Glomerular visceral epithelial cell (primary cell): ENCODE measurements around the gene KCNMB2.
A peak's percentile ranks its signal among the peaks of the same experiment; 100 is the strongest.

Experiments
- DNase-seq: peaks from one replicate; pipeline ENCODE4 v3.0.0-alpha.2; 2016; ENCODE audit errors: extremely low spot score

The KCNMB2 gene

DNA sequence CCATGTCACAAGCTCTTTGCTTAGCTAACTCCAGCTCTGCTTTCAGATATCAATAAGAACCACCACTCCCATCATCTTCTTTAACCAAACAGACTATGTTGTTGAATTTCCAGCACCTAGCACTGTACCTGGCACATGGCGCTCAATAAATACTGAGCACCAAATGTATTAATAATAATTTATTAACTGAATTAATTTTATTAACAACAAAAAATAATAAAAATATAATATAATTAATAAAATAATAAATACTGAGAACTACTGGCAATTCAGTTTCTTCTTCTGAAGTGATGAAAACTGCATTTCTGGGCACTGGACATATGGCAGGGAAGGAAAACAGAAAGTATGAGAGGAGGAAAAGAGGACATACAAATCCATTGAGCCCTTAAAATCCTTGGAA is 271.5 kb downstream of the KCNMB2 start:
- no peak for DNase-seq

DNA sequence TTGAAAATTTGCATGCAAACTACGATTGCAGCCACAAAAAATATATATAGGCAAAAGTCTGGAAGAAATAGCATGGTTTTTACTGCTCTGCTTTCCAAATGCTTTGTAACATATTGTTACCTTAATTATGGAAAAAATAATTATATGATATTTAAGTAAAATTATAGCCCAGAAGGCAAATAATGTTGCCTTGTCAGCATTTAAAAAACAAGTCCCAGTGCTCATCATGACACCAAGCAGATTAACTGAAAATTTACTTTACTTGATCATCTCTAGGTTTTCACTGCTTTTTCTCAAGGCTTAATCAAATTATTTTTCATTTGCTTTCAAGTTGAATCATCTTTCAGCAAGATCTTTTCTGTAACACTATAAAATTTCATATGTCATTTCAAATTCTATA is 272.5 kb downstream of the KCNMB2 start:
- no peak for DNase-seq

DNA sequence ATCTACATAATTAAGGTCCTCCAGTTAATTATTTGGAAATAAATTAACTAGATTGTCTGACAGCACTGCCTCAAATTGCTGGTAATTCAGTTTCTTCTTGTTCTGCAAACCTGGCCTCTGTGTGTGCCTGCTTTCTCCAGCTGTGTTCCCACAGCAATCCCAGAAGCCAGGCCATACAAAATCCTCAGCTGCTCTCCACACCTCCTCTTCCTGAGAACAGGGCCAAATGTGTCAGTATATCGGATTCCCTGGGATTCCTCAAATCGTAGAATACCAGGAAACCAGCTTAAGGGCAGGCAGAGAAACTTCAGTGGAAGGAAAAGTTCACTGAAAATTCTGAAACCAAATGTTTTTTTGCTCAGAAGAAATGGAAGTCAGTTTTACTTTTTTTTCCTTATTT is 273.9 kb downstream of the KCNMB2 start:
- no peak for DNase-seq

DNA sequence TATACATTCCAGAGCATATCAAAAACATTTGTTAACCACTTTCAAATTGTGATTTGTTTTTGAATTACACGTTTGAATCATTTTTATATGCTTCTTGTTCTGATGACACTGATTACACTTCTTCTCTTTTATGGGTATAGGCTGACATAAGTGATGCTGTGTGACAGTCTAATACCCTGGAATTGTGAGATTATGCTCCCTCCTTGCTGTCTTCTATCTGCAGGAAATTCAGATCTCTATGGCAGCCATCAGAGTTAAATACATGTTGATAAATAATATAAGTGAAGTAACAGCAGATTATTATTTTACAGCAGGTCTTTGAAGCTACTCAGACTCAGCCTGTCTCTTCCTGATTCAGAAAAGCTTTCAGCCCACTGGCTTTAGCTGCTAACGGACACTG is 286.5 kb downstream of the KCNMB2 start:
- no peak for DNase-seq

DNA sequence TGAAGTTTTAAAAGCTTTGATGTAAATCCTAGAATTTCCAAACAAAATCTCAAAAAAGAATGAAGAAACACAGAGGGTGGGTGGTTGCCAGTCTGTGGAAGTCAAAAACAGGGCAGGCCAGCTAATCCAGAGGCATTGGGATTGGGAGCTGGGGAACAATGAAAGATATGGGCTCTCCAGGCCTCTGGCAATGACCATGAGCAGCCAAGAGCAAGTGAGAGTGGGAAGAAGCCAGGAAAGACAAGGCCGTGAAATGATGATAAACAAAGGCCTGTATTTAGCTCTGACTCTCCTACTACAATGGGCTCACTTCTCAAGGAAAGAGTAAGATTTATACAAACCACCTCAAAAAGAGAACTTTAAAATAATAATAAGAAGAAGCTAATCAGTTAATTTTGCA is 286.9 kb downstream of the KCNMB2 start:
- no peak for DNase-seq

GRCh38 chr3:178823591-178824246 is 287.5 kb downstream of the KCNMB2 start:
- no peak for DNase-seq

DNA sequence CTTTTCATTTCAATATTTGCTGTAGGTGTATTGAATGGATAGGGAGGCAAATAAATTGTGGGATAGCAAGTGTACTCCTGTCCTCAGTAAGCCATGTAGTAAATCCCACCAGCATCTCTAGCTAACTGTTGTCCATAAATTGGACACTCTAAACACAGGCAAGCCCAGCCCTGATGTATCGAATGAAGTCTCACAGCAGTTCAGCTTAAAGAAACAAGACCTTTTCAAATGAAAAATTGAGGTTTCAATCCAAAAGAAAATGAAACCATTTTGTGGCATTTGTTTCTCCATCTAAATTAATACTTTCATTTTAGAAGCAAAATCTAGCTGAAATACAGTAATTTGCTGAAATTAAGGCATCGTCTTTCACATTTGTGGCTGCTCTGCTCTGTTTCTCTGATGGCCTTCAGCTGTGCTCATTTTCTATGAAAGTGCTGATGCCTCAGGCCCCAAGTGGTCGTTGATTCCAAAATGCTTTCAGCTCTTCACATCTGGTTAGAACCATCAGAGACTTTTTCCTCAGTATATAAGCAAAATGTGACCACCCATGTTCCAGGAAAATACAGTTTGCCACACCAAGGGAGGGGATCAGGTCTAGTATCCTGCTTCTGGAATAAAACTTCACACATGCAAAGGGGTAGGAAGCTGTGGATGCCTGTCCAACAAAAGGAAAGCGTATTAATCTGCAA is 290.3 kb downstream of the KCNMB2 start:
- no peak for DNase-seq

GRCh38 chr3:178827285-178827856 is 291.1 kb downstream of the KCNMB2 start:
- no peak for DNase-seq

GRCh38 chr3:178833695-178834094 is 297.5 kb downstream of the KCNMB2 start:
- no peak for DNase-seq

GRCh38 chr3:178835033-178835432 is 298.8 kb downstream of the KCNMB2 start:
- DNase-seq, result no peak

- DNase-seq, result no peak
These were observed 301.3 kb downstream of the KCNMB2 start for GRCh38 chr3:178837512-178837911.

DNA sequence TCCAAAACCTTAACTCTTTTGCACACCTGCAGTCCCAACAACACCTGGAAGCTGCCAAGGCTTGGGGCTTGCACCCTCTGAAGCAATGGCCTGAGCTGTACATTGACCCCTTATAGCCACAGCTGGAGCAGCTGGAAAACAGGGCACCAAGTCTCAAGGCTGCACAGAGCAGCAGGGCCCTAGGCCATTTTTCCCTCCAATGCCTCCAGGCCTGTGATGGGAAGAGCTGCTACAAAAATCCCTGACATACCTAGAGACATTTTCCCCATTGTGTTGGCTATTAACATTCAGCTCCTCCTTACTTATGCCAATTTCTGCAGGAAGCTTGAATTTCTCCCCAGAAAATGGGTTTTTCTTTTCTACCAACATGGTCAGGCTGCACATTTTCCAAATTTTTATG is 304.4 kb downstream of the KCNMB2 start:
- DNase-seq, result no peak

DNA sequence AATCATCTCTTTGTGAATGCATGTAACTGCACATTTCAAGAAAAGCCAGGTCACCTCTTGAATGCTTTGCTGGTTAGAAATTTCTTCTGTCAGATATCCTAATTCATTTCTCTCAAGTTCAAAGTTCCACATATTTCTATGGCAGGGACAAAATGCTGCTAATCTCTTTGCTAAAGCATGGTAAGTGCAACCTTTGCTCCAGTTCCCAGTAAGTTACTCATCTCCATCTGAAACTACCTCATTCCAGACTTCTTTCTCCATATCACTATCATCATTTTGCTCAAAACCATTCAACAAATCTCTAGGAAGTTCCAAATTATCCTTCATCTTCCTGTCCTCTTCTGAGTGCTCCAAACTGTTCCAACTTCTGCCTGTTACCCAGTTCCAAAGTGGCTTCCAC is 304.8 kb downstream of the KCNMB2 start:
- no peak for DNase-seq

- no peak for DNase-seq
These were observed 308.7 kb downstream of the KCNMB2 start for GRCh38 chr3:178844916-178845315.

DNA sequence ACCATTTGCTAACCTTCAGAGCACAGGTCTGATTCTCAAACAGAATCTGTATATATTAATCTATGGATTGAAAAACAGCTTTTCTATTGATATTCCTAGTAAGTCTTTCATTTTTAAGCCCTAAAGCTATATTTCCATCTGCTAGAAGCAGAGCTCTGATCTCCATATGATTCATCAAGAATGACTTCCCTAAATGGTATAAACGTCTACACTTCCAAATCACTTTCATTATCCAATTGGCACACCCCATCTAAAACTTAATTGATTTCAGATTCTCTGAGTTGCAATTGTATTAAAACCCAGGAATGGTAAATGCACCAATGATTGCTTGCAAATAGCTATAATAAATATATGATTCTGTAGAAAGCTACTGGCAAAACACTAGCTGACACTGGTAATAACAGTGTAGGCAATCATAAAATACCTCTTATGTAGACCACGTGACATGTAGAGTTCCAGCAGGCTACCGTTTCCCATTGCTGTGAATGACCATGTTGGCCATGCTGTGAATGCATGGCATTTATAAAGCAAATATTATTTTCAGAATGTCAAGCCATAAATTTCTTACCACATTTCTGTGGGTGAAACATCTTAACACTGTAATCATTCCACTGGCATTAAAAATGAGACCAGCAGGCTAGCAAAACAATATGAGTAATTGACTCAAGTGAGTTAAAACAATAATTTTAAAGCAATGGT is 309.3 kb downstream of the KCNMB2 start:
- DNase-seq, result peak; percentile 1

DNA sequence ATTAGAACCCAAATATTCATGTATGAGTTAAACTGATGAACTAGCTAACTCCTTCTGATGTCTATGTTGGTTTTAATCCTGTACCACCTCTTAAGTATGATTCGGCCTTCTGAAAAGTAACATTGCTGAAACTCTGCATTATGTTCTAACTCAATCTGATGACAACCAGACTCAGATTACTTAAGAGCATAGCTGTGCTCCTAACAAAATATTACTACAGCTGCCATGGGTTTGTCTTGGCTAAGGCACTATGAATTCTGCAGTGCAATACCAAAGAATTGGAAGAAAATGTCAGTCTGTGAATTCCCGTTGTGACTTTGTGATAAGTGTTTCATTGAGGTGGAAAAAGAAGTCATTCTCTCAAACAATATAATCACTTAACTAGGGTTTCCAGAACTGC is 311.0 kb downstream of the KCNMB2 start:
- no peak for DNase-seq

- DNase-seq, result no peak
These were observed 313.1 kb downstream of the KCNMB2 start for GRCh38 chr3:178849199-178849910.

GRCh38 chr3:178850450-178851190 is 314.4 kb downstream of the KCNMB2 start:
- no peak for DNase-seq

DNA sequence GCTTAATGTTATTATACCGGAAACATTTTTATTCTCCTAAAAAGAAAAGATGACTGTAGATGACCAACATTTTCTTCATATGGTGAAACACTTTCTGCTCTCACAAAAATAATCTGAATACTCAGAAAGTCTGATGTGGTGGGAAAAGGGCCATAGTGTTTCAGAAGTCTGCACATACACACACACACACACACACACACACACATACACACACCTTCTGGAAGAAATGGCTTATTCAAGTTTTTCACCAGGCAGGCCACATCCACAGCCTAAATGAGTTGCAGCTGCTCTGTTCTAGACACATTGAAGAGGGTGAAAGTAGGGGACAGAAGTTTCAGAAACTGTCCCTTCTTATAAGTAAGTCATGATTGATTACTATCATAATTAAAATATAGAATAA is 315.3 kb downstream of the KCNMB2 start:
- DNase-seq, result no peak

- no peak for DNase-seq
These were observed 320.6 kb downstream of the KCNMB2 start for GRCh38 chr3:178856804-178857203.

- DNase-seq, result no peak
These were observed 323.1 kb downstream of the KCNMB2 start for GRCh38 chr3:178859386-178859785.
